ENCODE results near the gene TBPL1. TPM values are rescaled to one million over a fixed set of nuclear protein-coding genes. Genes with fewer than 3 reads are reported as not detected.

The TBPL1 gene
- total RNA-seq, 1 experiment from 2014 or later: 161 TPM

GRCh38 chr6:133956416-133957049 lies 3.5 kb downstream of the TBPL1 start:
- Histone ChIP-seq H3K4me3 (ENCODE audit: low read length) (peak overlapping the region; percentile 89), H3K27ac (ENCODE audit: low read length) (peak overlapping the region; percentile 65), H3K4me1 (ENCODE audit: low read length) (peaks cover 50% of the 10 kb centered on the region), H3K79me2 (ENCODE audit: low read length) (peaks cover 85% of the 10 kb centered on the region), H3K9me3 (ENCODE audit: low read length) (no peaks in the 10 kb centered on the region), H3K9me2 (replicated peaks; ENCODE audit: insufficient read depth, low read length) (no peaks in the 10 kb centered on the region), H3K4me2 (ENCODE audit: low read depth, low read length, poor library complexity, severe bottlenecking) (peak overlapping the region; percentile 83), H4K20me1 (ENCODE audit: insufficient read depth, low read depth, low read length) (peaks cover 41% of the 10 kb centered on the region; the same call in 1 of the 2 replicates), H3K9ac (ENCODE audit: low read length) (peak overlapping the region; percentile 86), H3K27me3 (ENCODE audit: low read length) (no peaks in the 10 kb centered on the region), H3K36me3 (ENCODE audit: insufficient read depth, low read length) (no peaks in the 10 kb centered on the region), H2AFZ (ENCODE audit: low read length) (no peak overlapping the region)
- no peak for DNase-seq

GRCh38 chr6:133957227-133957626 lies 4.2 kb downstream of the TBPL1 start:
- no peaks in the 10 kb centered on the region for H3K36me3 ChIP-seq (ENCODE audit: insufficient read depth, low read length)
- no peaks in the 10 kb centered on the region for H3K9me3 ChIP-seq (ENCODE audit: low read length)
- no peaks in the 10 kb centered on the region for H3K9me2 ChIP-seq (replicated peaks; ENCODE audit: insufficient read depth, low read length)
- peak overlapping the region; percentile 83 for H3K4me2 ChIP-seq (ENCODE audit: low read depth, low read length, poor library complexity, severe bottlenecking)
- H3K4me1 ChIP-seq (ENCODE audit: low read length): peaks cover 46% of the 10 kb centered on the region
- H3K27me3 ChIP-seq (ENCODE audit: low read length): no peaks in the 10 kb centered on the region
- DNase-seq: no peak
- peak overlapping the region; percentile 65; the same call in 1 of the 2 replicates for H3K27ac ChIP-seq (ENCODE audit: low read length)
- H3K9ac ChIP-seq (ENCODE audit: low read length): no peak overlapping the region
- H2AFZ ChIP-seq (ENCODE audit: low read length): no peak overlapping the region
- peaks cover 92% of the 10 kb centered on the region for H3K79me2 ChIP-seq (ENCODE audit: low read length)
- no peak overlapping the region for H3K4me3 ChIP-seq (ENCODE audit: low read length)
- peaks cover 48% of the 10 kb centered on the region; the same call in 1 of the 2 replicates for H4K20me1 ChIP-seq (ENCODE audit: insufficient read depth, low read depth, low read length)

GRCh38 chr6:133957780-133958242 lies 4.8 kb downstream of the TBPL1 start:
- Histone ChIP-seq H3K36me3 (ENCODE audit: insufficient read depth, low read length) (no peaks in the 10 kb centered on the region), H3K4me2 (ENCODE audit: low read depth, low read length, poor library complexity, severe bottlenecking) (peak overlapping the region; percentile 83), H3K9ac (ENCODE audit: low read length) (no peak overlapping the region), H3K4me3 (ENCODE audit: low read length) (no peak overlapping the region), H3K27ac (ENCODE audit: low read length) (peak overlapping the region; percentile 14; the same call in 1 of the 2 replicates), H3K4me1 (ENCODE audit: low read length) (peaks cover 46% of the 10 kb centered on the region), H2AFZ (ENCODE audit: low read length) (no peak overlapping the region), H3K9me3 (ENCODE audit: low read length) (no peaks in the 10 kb centered on the region), H3K27me3 (ENCODE audit: low read length) (no peaks in the 10 kb centered on the region), H3K79me2 (ENCODE audit: low read length) (peaks cover 98% of the 10 kb centered on the region), H4K20me1 (ENCODE audit: insufficient read depth, low read depth, low read length) (peaks cover 54% of the 10 kb centered on the region), H3K9me2 (replicated peaks; ENCODE audit: insufficient read depth, low read length) (no peaks in the 10 kb centered on the region)
- no peak for DNase-seq

- DNase-seq: no peak
- Histone ChIP-seq H3K36me3 (ENCODE audit: insufficient read depth, low read length) (no peaks in the 10 kb centered on the region), H3K4me2 (ENCODE audit: low read depth, low read length, poor library complexity, severe bottlenecking) (no peak overlapping the region), H3K9me3 (ENCODE audit: low read length) (no peaks in the 10 kb centered on the region), H3K27ac (ENCODE audit: low read length) (no peak overlapping the region), H3K79me2 (ENCODE audit: low read length) (peaks cover 100% of the 10 kb centered on the region), H3K27me3 (ENCODE audit: low read length) (no peaks in the 10 kb centered on the region), H3K4me3 (ENCODE audit: low read length) (no peak overlapping the region), H2AFZ (ENCODE audit: low read length) (no peak overlapping the region), H3K9ac (ENCODE audit: low read length) (no peak overlapping the region), H3K4me1 (ENCODE audit: low read length) (peaks cover 46% of the 10 kb centered on the region), H4K20me1 (ENCODE audit: insufficient read depth, low read depth, low read length) (peaks cover 52% of the 10 kb centered on the region), H3K9me2 (replicated peaks; ENCODE audit: insufficient read depth, low read length) (no peaks in the 10 kb centered on the region)
Measured at GRCh38 chr6:133958791-133959190, 5.8 kb downstream of the TBPL1 start.

GRCh38 chr6:133959667-133960368 lies 6.8 kb downstream of the TBPL1 start:
- no peaks in the 10 kb centered on the region for H3K9me2 ChIP-seq (replicated peaks; ENCODE audit: insufficient read depth, low read length)
- H3K4me2 ChIP-seq (ENCODE audit: low read depth, low read length, poor library complexity, severe bottlenecking): no peak overlapping the region
- H3K9ac ChIP-seq (ENCODE audit: low read length): no peak overlapping the region
- peaks cover 46% of the 10 kb centered on the region for H3K4me1 ChIP-seq (ENCODE audit: low read length)
- no peaks in the 10 kb centered on the region for H3K27me3 ChIP-seq (ENCODE audit: low read length)
- no peak for DNase-seq
- H4K20me1 ChIP-seq (ENCODE audit: insufficient read depth, low read depth, low read length): peaks cover 42% of the 10 kb centered on the region
- peaks cover 100% of the 10 kb centered on the region for H3K79me2 ChIP-seq (ENCODE audit: low read length)
- no peaks in the 10 kb centered on the region for H3K9me3 ChIP-seq (ENCODE audit: low read length)
- H3K27ac ChIP-seq (ENCODE audit: low read length): no peak overlapping the region
- no peak overlapping the region for H2AFZ ChIP-seq (ENCODE audit: low read length)
- H3K4me3 ChIP-seq (ENCODE audit: low read length): no peak overlapping the region
- H3K36me3 ChIP-seq (ENCODE audit: insufficient read depth, low read length): no peaks in the 10 kb centered on the region

GRCh38 chr6:133961831-133962230 lies 8.8 kb downstream of the TBPL1 start:
- H3K9me2 ChIP-seq (replicated peaks; ENCODE audit: insufficient read depth, low read length): no peaks in the 10 kb centered on the region
- H3K4me1 ChIP-seq (ENCODE audit: low read length): peaks cover 46% of the 10 kb centered on the region
- no peak overlapping the region for H3K27ac ChIP-seq (ENCODE audit: low read length)
- peaks cover 42% of the 10 kb centered on the region for H4K20me1 ChIP-seq (ENCODE audit: insufficient read depth, low read depth, low read length)
- no peak overlapping the region for H2AFZ ChIP-seq (ENCODE audit: low read length)
- H3K9me3 ChIP-seq (ENCODE audit: low read length): no peaks in the 10 kb centered on the region
- H3K27me3 ChIP-seq (ENCODE audit: low read length): no peaks in the 10 kb centered on the region
- no peaks in the 10 kb centered on the region for H3K36me3 ChIP-seq (ENCODE audit: insufficient read depth, low read length)
- no peak overlapping the region for H3K4me3 ChIP-seq (ENCODE audit: low read length)
- H3K9ac ChIP-seq (ENCODE audit: low read length): no peak overlapping the region
- no peak overlapping the region for H3K4me2 ChIP-seq (ENCODE audit: low read depth, low read length, poor library complexity, severe bottlenecking)
- peaks cover 100% of the 10 kb centered on the region for H3K79me2 ChIP-seq (ENCODE audit: low read length)
- DNase-seq: no peak

- Histone ChIP-seq H3K79me2 (ENCODE audit: low read length) (peaks cover 100% of the 10 kb centered on the region), H3K36me3 (ENCODE audit: insufficient read depth, low read length) (no peaks in the 10 kb centered on the region), H4K20me1 (ENCODE audit: insufficient read depth, low read depth, low read length) (peaks cover 46% of the 10 kb centered on the region), H3K4me2 (ENCODE audit: low read depth, low read length, poor library complexity, severe bottlenecking) (no peak overlapping the region), H3K4me3 (ENCODE audit: low read length) (no peak overlapping the region), H3K4me1 (ENCODE audit: low read length) (peaks cover 36% of the 10 kb centered on the region), H3K9ac (ENCODE audit: low read length) (no peak overlapping the region), H2AFZ (ENCODE audit: low read length) (no peak overlapping the region), H3K27ac (ENCODE audit: low read length) (no peak overlapping the region), H3K27me3 (ENCODE audit: low read length) (no peaks in the 10 kb centered on the region), H3K9me2 (replicated peaks; ENCODE audit: insufficient read depth, low read length) (no peaks in the 10 kb centered on the region), H3K9me3 (ENCODE audit: low read length) (no peaks in the 10 kb centered on the region)
- DNase-seq: no peak
Measured at GRCh38 chr6:133964052-133964451, 11.0 kb downstream of the TBPL1 start.

GRCh38 chr6:133964702-133965101 lies 11.7 kb downstream of the TBPL1 start:
- Histone ChIP-seq H3K4me2 (ENCODE audit: low read depth, low read length, poor library complexity, severe bottlenecking) (peak overlapping the region; percentile 51), H3K9me2 (replicated peaks; ENCODE audit: insufficient read depth, low read length) (no peaks in the 10 kb centered on the region), H3K27me3 (ENCODE audit: low read length) (no peaks in the 10 kb centered on the region), H2AFZ (ENCODE audit: low read length) (no peak overlapping the region), H3K4me1 (ENCODE audit: low read length) (peaks cover 38% of the 10 kb centered on the region), H3K9me3 (ENCODE audit: low read length) (no peaks in the 10 kb centered on the region), H3K9ac (ENCODE audit: low read length) (no peak overlapping the region), H3K36me3 (ENCODE audit: insufficient read depth, low read length) (no peaks in the 10 kb centered on the region), H3K79me2 (ENCODE audit: low read length) (peaks cover 100% of the 10 kb centered on the region), H3K4me3 (ENCODE audit: low read length) (no peak overlapping the region), H4K20me1 (ENCODE audit: insufficient read depth, low read depth, low read length) (peaks cover 42% of the 10 kb centered on the region), H3K27ac (ENCODE audit: low read length) (peak overlapping the region; percentile 29; the same call in 1 of the 2 replicates)
- no peak for DNase-seq
